WTC11 (cell line): ENCODE results near the gene ADCYAP1R1.

Experiments
- FOXK1 ChIP-seq: sonication (generic); formaldehyde crosslinking; IDR thresholded peaks from 2 replicates; pipeline ENCODE4 v1.8.0; 2022; ENCODE audit warnings: mild to moderate bottlenecking, moderate library complexity, missing genetic modification reagents
- GABPB1 ChIP-seq: sonication (generic); formaldehyde crosslinking; IDR thresholded peaks from 2 replicates; pipeline ENCODE4 v1.8.1; 2023; ENCODE audit warnings: mild to moderate bottlenecking, missing genetic modification reagents
- NFYB ChIP-seq: sonication (generic); formaldehyde crosslinking; conservative IDR thresholded peaks from 2 replicates; pipeline ENCODE4 v1.8.0; 2022; ENCODE audit warnings: low read depth, missing genetic modification reagents
- STAT6 ChIP-seq: sonication (generic); formaldehyde crosslinking; conservative IDR thresholded peaks from 2 replicates; pipeline ENCODE4 v1.8.1; 2023; ENCODE audit warnings: mild to moderate bottlenecking, low read depth, missing genetic modification reagents, moderate library complexity
- TP53 ChIP-seq: sonication (generic); formaldehyde crosslinking; IDR thresholded peaks from 2 replicates; pipeline ENCODE4 v1.8.1; 2023; ENCODE audit warnings: mild to moderate bottlenecking, missing genetic modification reagents
- ZMAT4 ChIP-seq: fragments of 250-450 bp; sonication (Bioruptor Pico); IDR thresholded peaks from 2 replicates; pipeline ENCODE4 v1.9.0; 2021; ENCODE audit warnings: mild to moderate bottlenecking
- TF ChIP-seq, protein P1 (sequence below): fragments of 200-600 bp; IDR thresholded peaks from 2 replicates; pipeline ENCODE4 v1.8.0; 2022; ENCODE audit warnings: antibody characterized with exemption

- TF ChIP-seq, protein P1, sequence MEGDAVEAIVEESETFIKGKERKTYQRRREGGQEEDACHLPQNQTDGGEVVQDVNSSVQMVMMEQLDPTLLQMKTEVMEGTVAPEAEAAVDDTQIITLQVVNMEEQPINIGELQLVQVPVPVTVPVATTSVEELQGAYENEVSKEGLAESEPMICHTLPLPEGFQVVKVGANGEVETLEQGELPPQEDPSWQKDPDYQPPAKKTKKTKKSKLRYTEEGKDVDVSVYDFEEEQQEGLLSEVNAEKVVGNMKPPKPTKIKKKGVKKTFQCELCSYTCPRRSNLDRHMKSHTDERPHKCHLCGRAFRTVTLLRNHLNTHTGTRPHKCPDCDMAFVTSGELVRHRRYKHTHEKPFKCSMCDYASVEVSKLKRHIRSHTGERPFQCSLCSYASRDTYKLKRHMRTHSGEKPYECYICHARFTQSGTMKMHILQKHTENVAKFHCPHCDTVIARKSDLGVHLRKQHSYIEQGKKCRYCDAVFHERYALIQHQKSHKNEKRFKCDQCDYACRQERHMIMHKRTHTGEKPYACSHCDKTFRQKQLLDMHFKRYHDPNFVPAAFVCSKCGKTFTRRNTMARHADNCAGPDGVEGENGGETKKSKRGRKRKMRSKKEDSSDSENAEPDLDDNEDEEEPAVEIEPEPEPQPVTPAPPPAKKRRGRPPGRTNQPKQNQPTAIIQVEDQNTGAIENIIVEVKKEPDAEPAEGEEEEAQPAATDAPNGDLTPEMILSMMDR = no peak
- TF ChIP-seq TP53 (no peak), GABPB1 (CRISPR knock-in tag) (no peak), FOXK1 (no peak), ZMAT4 (CRISPR knock-in tag) (no peak), NFYB (no peak), STAT6 (CRISPR knock-in tag) (no peak)
Observed at GRCh38 chr7:31028417-31028992, 23.6 kb upstream of the ADCYAP1R1 start.
